MCF 10A (cell line): ENCODE measurements around the gene FBH1. TPM values are rescaled to one million over a fixed set of nuclear protein-coding genes. Genes with fewer than 3 reads are reported as not detected.

Experiments used
- BruUV-seq: library from RNA; stranded (reverse); fragments of 400-500 nt; replicated peaks from 2 replicates; lab custom pipeline; 2021; lab: Mats Ljungman, UMichigan
- CTCF ChIA-PET: fragments of 300-600 bp; sonication (Branson Sonifier 250); formaldehyde crosslinking; extraction: SDS; loops from one replicate; lab custom pipeline; 2021; ENCODE audit warnings: antibody characterized with exemption, inconsistent platforms; lab: Yijun Ruan, JAX
- POLR2A ChIA-PET: fragments of 300-600, 350-650 bp; sonication (Branson Sonifier 250); formaldehyde crosslinking; extraction: SDS; loops from one replicate; lab custom pipeline; 2020; ENCODE audit warnings: antibody characterized with exemption, inconsistent platforms; lab: Yijun Ruan, JAX
- DNase-seq: peaks from one replicate; pipeline ENCODE4 v3.0.0-alpha.2; 2018; ENCODE audit not compliant: unreplicated experiment
- H3K27ac Mint-ChIP-seq: one replicate; pipeline ENCODE4 v1.8.0; 2022; ENCODE audit warnings: mild to moderate bottlenecking, low read depth, mixed read lengths; ENCODE audit not compliant: unreplicated experiment
- H3K27me3 Mint-ChIP-seq: one replicate; pipeline ENCODE4 v1.8.0; 2022; ENCODE audit warnings: mixed read lengths; ENCODE audit not compliant: insufficient read depth, unreplicated experiment
- H3K36me3 Mint-ChIP-seq: one replicate; pipeline ENCODE4 v1.8.0; 2022; ENCODE audit warnings: mild to moderate bottlenecking, moderate library complexity, mixed read lengths; ENCODE audit not compliant: insufficient read depth, unreplicated experiment
- H3K4me1 Mint-ChIP-seq: one replicate; pipeline ENCODE4 v1.8.0; 2022; ENCODE audit warnings: mixed read lengths; ENCODE audit not compliant: insufficient read depth, unreplicated experiment
- H3K4me3 Mint-ChIP-seq: one replicate; pipeline ENCODE4 v1.8.0; 2022; ENCODE audit warnings: mild to moderate bottlenecking, moderate library complexity, mixed read lengths; ENCODE audit not compliant: unreplicated experiment
- H3K9me3 Mint-ChIP-seq: one replicate; pipeline ENCODE4 v1.8.0; 2022; ENCODE audit warnings: mixed read lengths; ENCODE audit not compliant: unreplicated experiment
- CTCF ChIP-seq: fragments of 200-600 bp; IDR thresholded peaks from one replicate; pipeline ENCODE4 v1.8.0; 2022; ENCODE audit warnings: antibody characterized with exemption, mild to moderate bottlenecking; ENCODE audit not compliant: unreplicated experiment
- intact Hi-C: fragments of 100-400 bp; cut with micrococcal nuclease; formaldehyde crosslinking; loops from 2 replicates; pipeline ENCODE4 v1.14.1; 2022
- total RNA-seq: library from RNA; stranded (reverse); gene quantifications from 2 replicates; pipeline ENCODE4 v1.2.3, GENCODE V29; 2022

Gene FBH1
- total RNA-seq, 1 experiment from 2014 or later = 61.8 TPM

GRCh38 chr10:5897504-5897903 lies 7.5 kb downstream of the FBH1 start:
- no peak for TF ChIP-seq CTCF
- Mint-ChIP-seq H3K4me1 (peaks cover 9% of the 10 kb centered on the region), H3K9me3 (no peaks in the 10 kb centered on the region), H3K27ac (no peak overlapping the region), H3K4me3 (no peak overlapping the region), H3K36me3 (peaks cover 22% of the 10 kb centered on the region), H3K27me3 (no peaks in the 10 kb centered on the region)
- DNase-seq = no peak
- ChIA-PET POLR2A (interaction anchor here (1.5 to 4.9 kb wide), 2 partner anchors 8 to 10 kb away, joined by 4 to 35 read pairs; partner anchors contain the start of genes ANKRD16 and FBH1), CTCF (interaction anchor here (0.6 kb wide), 1 partner anchor 61 kb away, joined by 3 read pairs; no protein-coding TSS in a partner anchor)
- BruUV-seq = no TSS peak
- intact Hi-C loops = no loop called here

- ChIA-PET POLR2A (interaction anchor here (0.7 to 4.9 kb wide), 2 partner anchors 9 to 282 kb away, joined by 3 to 35 read pairs; partner anchors contain the start of genes ANKRD16 and FBH1), CTCF (no interaction called here)
- H3K27me3 Mint-ChIP-seq = no peaks in the 10 kb centered on the region
- peaks cover 5% of the 10 kb centered on the region for H3K4me1 Mint-ChIP-seq
- no peak for TF ChIP-seq CTCF
- H3K9me3 Mint-ChIP-seq = no peaks in the 10 kb centered on the region
- no peak for DNase-seq
- no TSS peak for BruUV-seq
- H3K27ac Mint-ChIP-seq = no peak overlapping the region
- H3K4me3 Mint-ChIP-seq = no peak overlapping the region
- H3K36me3 Mint-ChIP-seq = peaks cover 28% of the 10 kb centered on the region
- intact Hi-C loops = no loop called here
Observed at GRCh38 chr10:5898163-5898562, 8.1 kb downstream of the FBH1 start.

DNA sequence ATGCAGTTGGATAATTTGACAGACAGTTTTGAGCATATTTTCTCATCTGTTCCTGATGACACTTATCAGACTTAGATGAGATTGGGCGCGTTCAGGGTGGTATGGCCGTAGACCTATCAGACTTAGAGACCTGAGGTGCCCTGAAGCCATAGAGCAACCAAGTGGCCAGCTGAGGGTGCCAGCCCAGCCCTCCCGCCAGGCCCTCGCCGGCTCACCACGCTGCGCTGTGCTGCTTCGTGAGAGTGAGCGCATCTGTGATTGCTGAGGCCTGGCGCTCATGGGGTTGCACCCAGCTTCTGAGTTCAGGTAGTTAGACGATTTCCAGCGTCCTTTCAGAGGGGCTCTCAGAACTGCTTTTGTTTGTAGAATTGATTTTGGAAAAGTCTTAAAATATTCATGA lies 10.2 kb downstream of the FBH1 start:
- H3K4me3 Mint-ChIP-seq = no peak overlapping the region
- no peaks in the 10 kb centered on the region for H3K27me3 Mint-ChIP-seq
- no peaks in the 10 kb centered on the region for H3K4me1 Mint-ChIP-seq
- DNase-seq = no peak
- TF ChIP-seq CTCF = no peak
- intact Hi-C loops = no loop called here
- H3K9me3 Mint-ChIP-seq = no peaks in the 10 kb centered on the region
- ChIA-PET POLR2A (interaction anchor here (4.9 kb wide), 1 partner anchor 11 kb away, joined by 35 read pairs; the partner anchor contains the start of genes ANKRD16 and FBH1), CTCF (no interaction called here)
- no peak overlapping the region for H3K27ac Mint-ChIP-seq
- no TSS peak for BruUV-seq
- H3K36me3 Mint-ChIP-seq = peaks cover 32% of the 10 kb centered on the region

DNA sequence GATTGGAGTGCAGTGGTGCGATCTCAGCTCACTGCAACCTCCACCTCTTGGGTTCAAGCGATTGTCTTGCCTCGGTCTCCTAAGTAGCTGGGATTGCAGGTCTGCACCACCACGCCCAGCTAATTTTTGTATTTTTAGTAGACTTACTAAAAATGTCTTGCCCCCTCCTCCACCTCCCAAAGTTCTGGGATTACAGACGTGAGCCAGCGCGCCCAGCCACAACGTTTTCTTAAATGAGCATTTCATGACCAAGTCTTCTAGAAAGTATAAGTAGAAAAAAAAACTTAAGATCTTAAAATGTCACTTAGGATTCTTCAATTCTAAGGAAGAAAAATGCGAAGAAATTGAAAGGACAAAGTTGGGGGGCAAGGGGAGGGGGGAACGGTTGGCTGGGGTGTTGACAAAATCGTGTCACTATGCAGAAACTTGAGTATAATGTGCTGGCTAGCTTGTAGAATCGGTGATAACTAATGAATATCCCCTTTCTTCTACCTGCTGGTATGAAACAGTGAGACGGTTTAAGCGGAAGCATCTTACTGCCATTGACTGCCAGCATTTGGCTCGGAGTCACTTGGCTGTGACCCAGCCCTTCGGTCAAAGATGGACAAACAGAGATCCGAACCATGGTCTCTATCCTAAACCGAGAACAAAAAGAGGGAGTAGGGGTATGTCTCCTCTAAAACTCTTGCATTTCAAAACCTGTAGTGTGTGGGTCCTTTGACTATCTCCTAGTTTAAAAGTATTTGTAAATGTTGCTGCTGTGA lies 12.7 kb downstream of the FBH1 start:
- POLR2A ChIA-PET = no interaction called here
- intact Hi-C loops = no loop called here
- Mint-ChIP-seq H3K36me3 (peaks cover 44% of the 10 kb centered on the region), H3K9me3 (no peaks in the 10 kb centered on the region), H3K4me1 (peaks cover 5% of the 10 kb centered on the region), H3K4me3 (no peak overlapping the region), H3K27ac (no peak overlapping the region), H3K27me3 (no peaks in the 10 kb centered on the region)
- no TSS peak for BruUV-seq
- TF ChIP-seq CTCF = no peak
- CTCF ChIA-PET = interaction anchor here (0.7 to 1.0 kb wide), 3 partner anchors 11 to 25 kb away, joined by 3 to 4 read pairs (median 3); no protein-coding TSS in a partner anchor
- no peak for DNase-seq
